ENCODE data around the gene SASH1.

The SASH1 gene

GRCh38 chr6:148535976-148536375 is 193.3 kb downstream of the SASH1 start:
- CTCF ChIA-PET: interaction anchor here (0.8 to 1.4 kb wide), 3 partner anchors 12 to 24 kb away, joined by 3 to 4 read pairs (median 3); no protein-coding TSS in a partner anchor
- TF ChIP-seq, protein P1, sequence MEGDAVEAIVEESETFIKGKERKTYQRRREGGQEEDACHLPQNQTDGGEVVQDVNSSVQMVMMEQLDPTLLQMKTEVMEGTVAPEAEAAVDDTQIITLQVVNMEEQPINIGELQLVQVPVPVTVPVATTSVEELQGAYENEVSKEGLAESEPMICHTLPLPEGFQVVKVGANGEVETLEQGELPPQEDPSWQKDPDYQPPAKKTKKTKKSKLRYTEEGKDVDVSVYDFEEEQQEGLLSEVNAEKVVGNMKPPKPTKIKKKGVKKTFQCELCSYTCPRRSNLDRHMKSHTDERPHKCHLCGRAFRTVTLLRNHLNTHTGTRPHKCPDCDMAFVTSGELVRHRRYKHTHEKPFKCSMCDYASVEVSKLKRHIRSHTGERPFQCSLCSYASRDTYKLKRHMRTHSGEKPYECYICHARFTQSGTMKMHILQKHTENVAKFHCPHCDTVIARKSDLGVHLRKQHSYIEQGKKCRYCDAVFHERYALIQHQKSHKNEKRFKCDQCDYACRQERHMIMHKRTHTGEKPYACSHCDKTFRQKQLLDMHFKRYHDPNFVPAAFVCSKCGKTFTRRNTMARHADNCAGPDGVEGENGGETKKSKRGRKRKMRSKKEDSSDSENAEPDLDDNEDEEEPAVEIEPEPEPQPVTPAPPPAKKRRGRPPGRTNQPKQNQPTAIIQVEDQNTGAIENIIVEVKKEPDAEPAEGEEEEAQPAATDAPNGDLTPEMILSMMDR (IDR thresholded peaks at IDR 0.05; ENCODE audit: control extremely low read depth, extremely low read depth, low read depth, missing control alignments): no peak
- no peak for DNase-seq (ENCODE audit: extremely low spot score)
- POLR2A ChIA-PET: no interaction called here

DNA sequence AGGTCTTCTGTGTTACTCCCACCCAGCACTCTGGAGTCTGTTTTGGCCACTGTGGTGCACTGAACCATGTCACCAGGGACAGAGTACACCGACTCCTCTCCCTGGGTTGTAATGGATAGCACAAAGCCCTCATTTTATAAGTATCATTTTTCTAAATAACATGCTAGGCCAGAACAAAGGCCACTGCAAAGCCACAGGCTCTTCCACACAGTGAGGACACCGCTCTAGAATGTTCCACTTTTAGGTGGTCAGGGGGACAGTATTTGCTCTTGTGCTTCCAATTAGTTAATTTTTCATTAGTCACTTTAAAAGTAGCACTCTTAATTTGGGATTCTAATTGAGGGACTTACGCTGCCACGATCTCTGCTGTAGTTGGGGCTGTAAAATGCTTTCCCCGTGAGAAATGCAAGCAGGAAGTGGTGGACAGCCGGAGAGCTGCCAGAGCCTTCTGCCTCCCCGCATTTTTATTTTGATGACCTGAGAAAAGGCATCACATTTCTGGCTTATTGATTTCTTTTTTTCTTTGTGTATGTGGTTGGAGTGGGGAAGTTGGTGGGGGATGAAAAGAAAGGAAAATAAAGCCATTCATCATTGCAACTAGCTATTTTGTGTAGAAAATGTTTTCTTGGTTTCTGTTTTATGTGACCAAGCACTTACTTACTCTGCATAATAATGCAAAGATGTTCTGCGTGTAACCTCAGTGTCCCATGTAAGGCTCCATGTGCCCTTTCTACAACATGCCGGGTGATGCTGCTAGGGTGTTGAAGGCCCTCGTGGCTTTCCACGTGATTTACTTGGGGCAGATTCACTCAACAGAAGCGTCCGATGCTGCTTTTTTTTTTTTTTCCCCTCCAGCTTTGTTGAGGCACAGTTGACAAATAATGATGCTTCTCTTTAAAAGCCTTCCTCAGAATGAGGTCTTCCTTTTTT is 195.9 kb downstream of the SASH1 start:
- ChIA-PET POLR2A (no interaction called here), CTCF (interaction anchor here (1.1 kb wide), 1 partner anchor 12 kb away, joined by 3 read pairs; no protein-coding TSS in a partner anchor)
- DNase-seq (ENCODE audit: extremely low spot score): no peak
- TF ChIP-seq, protein P1 (IDR thresholded peaks at IDR 0.05; ENCODE audit: control extremely low read depth, extremely low read depth, low read depth, missing control alignments): no peak

DNA sequence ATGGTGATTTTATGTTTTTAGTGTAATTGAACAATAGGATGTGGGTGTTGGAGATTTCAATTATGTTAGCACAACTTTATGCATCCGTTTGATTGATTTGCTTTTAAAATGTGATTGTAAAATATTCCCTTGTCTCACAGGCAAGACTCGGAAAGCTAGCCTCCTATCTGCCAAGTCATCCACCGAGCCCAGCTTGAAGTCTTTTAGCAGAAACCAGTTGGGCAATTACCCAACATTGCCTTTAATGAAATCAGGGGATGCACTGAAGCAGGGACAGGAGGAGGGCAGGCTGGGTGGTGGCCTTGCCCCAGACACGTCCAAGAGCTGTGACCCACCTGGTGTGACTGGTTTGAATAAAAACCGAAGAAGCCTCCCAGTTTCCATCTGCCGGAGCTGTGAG is 200.9 kb downstream of the SASH1 start:
- ChIA-PET POLR2A (no interaction called here), CTCF (interaction anchor here (2.5 kb wide), 1 partner anchor 17 kb away, joined by 9 read pairs; no protein-coding TSS in a partner anchor)
- TF ChIP-seq, protein P1 (IDR thresholded peaks at IDR 0.05; ENCODE audit: control extremely low read depth, extremely low read depth, low read depth, missing control alignments): no peak
- no peak for DNase-seq (ENCODE audit: extremely low spot score)

DNA sequence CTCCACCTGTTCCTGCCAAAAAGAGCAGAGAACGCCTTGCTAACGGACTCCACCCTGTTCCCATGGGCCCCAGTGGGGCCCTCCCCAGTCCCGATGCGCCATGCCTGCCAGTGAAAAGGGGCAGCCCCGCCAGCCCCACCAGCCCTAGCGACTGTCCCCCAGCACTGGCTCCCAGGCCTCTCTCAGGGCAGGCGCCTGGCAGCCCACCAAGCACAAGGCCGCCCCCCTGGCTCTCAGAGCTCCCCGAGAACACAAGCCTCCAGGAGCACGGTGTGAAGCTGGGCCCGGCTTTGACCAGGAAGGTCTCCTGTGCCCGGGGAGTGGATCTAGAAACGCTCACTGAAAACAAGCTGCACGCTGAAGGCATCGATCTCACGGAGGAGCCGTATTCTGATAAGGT is 201.8 kb downstream of the SASH1 start:
- TF ChIP-seq, protein P1 (IDR thresholded peaks at IDR 0.05; ENCODE audit: control extremely low read depth, extremely low read depth, low read depth, missing control alignments): no peak
- CTCF ChIA-PET: no interaction called here
- DNase-seq (ENCODE audit: extremely low spot score): no peak
- POLR2A ChIA-PET: no interaction called here

DNA sequence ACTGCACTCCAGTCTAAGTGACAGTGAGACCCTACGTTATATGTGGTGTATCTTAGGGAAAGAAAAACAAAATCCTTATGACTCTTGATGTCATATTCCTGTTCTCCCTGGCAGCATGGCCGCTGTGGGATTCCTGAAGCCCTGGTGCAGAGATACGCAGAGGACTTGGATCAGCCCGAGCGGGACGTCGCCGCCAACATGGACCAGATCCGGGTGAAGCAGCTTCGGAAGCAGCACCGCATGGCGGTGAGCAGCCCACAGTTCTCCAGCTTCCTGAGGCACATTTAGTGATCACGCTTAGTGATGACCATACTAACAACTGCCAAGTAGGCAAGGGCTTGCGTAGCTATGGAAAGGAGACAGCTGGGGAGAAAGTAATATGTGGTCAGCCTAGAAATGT is 203.3 kb downstream of the SASH1 start:
- TF ChIP-seq, protein P1 (IDR thresholded peaks at IDR 0.05; ENCODE audit: control extremely low read depth, extremely low read depth, low read depth, missing control alignments): no peak
- CTCF ChIA-PET: interaction anchor here (1.2 kb wide), 1 partner anchor 14 kb away, joined by 4 read pairs; no protein-coding TSS in a partner anchor
- DNase-seq (ENCODE audit: extremely low spot score): no peak
- POLR2A ChIA-PET: no interaction called here

DNA sequence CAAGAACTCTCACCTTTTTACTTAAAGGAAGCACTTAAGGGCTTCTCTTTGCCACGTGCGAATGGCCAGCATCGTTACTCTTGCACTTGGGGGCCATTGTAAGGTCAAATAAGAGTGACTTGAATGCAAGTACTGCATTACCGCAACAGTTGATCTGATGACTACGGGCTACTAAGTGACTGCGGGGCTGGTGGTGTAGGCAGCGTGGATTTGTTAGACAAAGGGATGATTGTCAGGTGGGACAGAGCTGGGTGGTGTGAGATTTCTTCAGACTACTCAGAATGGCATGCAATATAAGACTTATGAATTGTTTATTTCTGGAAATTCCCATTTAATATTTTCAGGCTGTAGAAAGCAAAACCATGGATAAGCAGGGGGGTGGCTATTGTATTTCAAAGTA is 204.5 kb downstream of the SASH1 start:
- no peak for DNase-seq (ENCODE audit: extremely low spot score)
- POLR2A ChIA-PET: no interaction called here
- CTCF ChIA-PET: interaction anchor here (1.3 kb wide), 1 partner anchor 13 kb away, joined by 4 read pairs; no protein-coding TSS in a partner anchor

More for the DNA sequence above, 204.5 kb downstream of the SASH1 start:
- TF ChIP-seq, protein P1 (IDR thresholded peaks at IDR 0.05; ENCODE audit: control extremely low read depth, extremely low read depth, low read depth, missing control alignments): no peak

All from GM10248 (cell line).